Thyroid gland (tissue), 4 donors: ENCODE measurements around the gene CLEC20A. TPM values are rescaled to one million over a fixed set of nuclear protein-coding genes. Genes with fewer than 3 reads are reported as not detected.

Experiments used
- DNase-seq, 2 donors: peaks; one replicate each; pipeline ENCODE4 v3.0.0-alpha.2; 2019
- H3K27ac ChIP-seq, 3 donors: fragments of 200-600 bp; sonication (generic); 1 replicate in 2 of 3; 2 replicates in 1 of 3; pipeline ENCODE4 v1.5.1; 2016 to 2019; ENCODE audit warnings: mild to moderate bottlenecking in 1 of 3, moderate library complexity in 1 of 3
- H3K27me3 ChIP-seq: fragments of 200-600 bp; sonication (generic); one replicate; pipeline ENCODE4 v1.5.1; 2019
- H3K36me3 ChIP-seq, 2 donors: fragments of 200-600 bp; sonication (generic); one replicate each; pipeline ENCODE4 v1.5.1; 2016 to 2019
- H3K4me1 ChIP-seq, 2 donors: fragments of 200-600 bp; sonication (generic); one replicate each; pipeline ENCODE4 v1.5.1; 2017 to 2019
- H3K4me3 ChIP-seq, 3 donors: fragments of 200-600 bp; sonication (generic); replicated peaks in 1 of 3; 1 replicate in 2 of 3; 2 replicates in 1 of 3; pipeline ENCODE4 v1.5.1; 2016; ENCODE audit warnings: mild to moderate bottlenecking in 1 of 3
- H3K9me3 ChIP-seq: fragments of 200-600 bp; sonication (generic); one replicate; pipeline ENCODE4 v1.5.1; 2017
- POLR2A ChIP-seq, 2 donors: fragments of 450-650 bp; IDR thresholded peaks; one replicate each; pipeline ENCODE4 v1.6.1; 2017; ENCODE audit warnings: antibody characterized with exemption in 2 of 2, mild to moderate bottlenecking in 2 of 2, moderate library complexity in 1 of 2
- WGBS, 2 donors: methylation state at CpG; one replicate each; pipeline ENCODE4 v1.1.5; 2017; 5-methylcytosine and 5-hydroxymethylcytosine counted together
- intact Hi-C: fragments of 100-400 bp; cut with DNase I; formaldehyde crosslinking; loops from one replicate; pipeline ENCODE4 v1.15.1; 2023
- total RNA-seq, 4 donors: library from RNA; depleted of rRNA; stranded (reverse); fragments of >200 nt; gene quantifications; one replicate each; pipeline ENCODE4 v1.2.3, GENCODE V29; 2016
- TF ChIP-seq, protein P1 (sequence below), 6 experiments: fragments of 200-600 bp in 3 of 6; fragments of 450-650 bp in 3 of 6; sonication (generic) in 3 of 6; IDR thresholded peaks; one replicate each; pipeline ENCODE4 v1.5.1; 2016 to 2019; ENCODE audit warnings: antibody characterized with exemption in 6 of 6, mild to moderate bottlenecking in 2 of 6, inconsistent platforms in 1 of 6, moderate library complexity in 1 of 6

Gene CLEC20A
- total RNA-seq, 4 donors from 2014 or later = not detected

DNA sequence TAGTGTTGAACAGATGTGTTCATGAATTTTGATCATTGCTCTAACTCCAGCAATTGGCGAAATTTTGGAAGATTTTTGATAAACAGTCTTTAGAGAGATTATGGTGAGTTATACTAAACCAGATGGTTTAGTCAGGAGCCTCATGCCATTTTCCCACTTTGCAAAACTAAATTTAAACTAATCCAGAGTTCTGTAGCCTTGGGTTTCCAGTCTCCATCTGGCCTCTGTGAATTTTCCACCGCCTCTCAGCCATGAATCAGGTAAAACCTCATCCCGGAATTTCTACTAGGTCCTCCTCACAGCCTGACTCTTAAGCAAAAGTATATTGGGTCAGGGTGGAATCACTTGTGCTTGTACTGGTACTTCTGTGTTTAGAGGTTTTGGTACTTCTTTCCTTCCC lies 44.8 kb downstream of the CLEC20A start:
- WGBS, 2 donors = 98% methylated on average over 3 of the region's 3 CpGs
- no peaks in the 10 kb centered on the region for H3K4me1 ChIP-seq
- intact Hi-C loops = no loop called here

DNA sequence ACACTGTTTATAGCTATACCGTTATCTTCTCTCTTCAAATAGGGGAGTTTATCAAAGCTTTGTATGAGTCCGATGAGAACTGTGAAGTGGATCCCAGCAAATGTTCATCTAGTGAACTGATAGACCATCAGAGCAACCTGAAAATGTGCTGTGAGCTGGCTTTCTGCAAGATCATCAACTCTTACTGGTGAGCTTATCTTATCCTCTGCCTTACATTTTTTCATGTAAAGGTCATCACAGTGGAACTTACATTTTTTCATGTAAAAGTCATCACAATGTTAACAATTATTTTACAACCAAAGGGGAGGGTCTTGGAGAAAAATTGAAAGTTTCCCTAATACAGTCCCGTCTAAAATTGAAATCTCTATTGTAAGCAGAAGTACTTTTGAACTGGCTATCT lies 45.2 kb downstream of the CLEC20A start:
- TF ChIP-seq, protein P1, sequence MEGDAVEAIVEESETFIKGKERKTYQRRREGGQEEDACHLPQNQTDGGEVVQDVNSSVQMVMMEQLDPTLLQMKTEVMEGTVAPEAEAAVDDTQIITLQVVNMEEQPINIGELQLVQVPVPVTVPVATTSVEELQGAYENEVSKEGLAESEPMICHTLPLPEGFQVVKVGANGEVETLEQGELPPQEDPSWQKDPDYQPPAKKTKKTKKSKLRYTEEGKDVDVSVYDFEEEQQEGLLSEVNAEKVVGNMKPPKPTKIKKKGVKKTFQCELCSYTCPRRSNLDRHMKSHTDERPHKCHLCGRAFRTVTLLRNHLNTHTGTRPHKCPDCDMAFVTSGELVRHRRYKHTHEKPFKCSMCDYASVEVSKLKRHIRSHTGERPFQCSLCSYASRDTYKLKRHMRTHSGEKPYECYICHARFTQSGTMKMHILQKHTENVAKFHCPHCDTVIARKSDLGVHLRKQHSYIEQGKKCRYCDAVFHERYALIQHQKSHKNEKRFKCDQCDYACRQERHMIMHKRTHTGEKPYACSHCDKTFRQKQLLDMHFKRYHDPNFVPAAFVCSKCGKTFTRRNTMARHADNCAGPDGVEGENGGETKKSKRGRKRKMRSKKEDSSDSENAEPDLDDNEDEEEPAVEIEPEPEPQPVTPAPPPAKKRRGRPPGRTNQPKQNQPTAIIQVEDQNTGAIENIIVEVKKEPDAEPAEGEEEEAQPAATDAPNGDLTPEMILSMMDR (IDR thresholded peaks at IDR 0.05) = no peak
- no peak for TF ChIP-seq POLR2A (IDR thresholded peaks at IDR 0.05)
- Histone ChIP-seq H3K4me3 (no peak overlapping the region), H3K36me3 (peaks cover under 1 to 5% of the 10 kb centered on the region in 2 donors), H3K9me3 (no peaks in the 10 kb centered on the region), H3K27me3 (no peaks in the 10 kb centered on the region), H3K4me1 (no peaks in the 10 kb centered on the region), H3K27ac (no peak overlapping the region)
- intact Hi-C loops = no loop called here
- WGBS, 2 donors = 88 to 92% methylated on average over 3 of the region's 3 CpGs
- no peak for DNase-seq

More for the DNA sequence above, 44.8 kb downstream of the CLEC20A start:
- DNase-seq = no peak
- Histone ChIP-seq H3K4me3 (no peak overlapping the region), H3K9me3 (no peaks in the 10 kb centered on the region), H3K36me3 (peaks cover 3 to 5% of the 10 kb centered on the region in 2 donors), H3K27me3 (no peaks in the 10 kb centered on the region), H3K27ac (no peak overlapping the region)
- TF ChIP-seq POLR2A (IDR thresholded peaks at IDR 0.05) = no peak
- TF ChIP-seq, protein P1 (IDR thresholded peaks at IDR 0.05) = no peak

DNA sequence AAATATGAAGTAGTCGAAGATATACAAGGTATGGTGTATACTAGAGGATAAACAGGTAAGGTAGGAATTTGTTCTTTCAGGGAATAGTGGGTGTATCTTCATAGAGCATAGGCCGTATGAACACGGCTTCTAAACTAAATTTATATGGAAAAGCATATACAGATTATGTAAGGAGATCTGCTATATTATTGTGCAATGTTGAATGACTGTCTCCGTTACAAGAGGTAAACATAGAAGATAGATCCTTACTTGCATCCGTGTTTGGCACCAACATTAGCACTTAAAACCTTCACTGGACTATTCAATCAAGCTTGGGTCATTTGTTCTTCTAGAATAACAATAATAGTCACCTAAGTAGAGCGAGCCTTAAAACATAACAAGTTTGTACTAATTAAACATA lies 45.9 kb downstream of the CLEC20A start:
- H3K9me3 ChIP-seq = no peaks in the 10 kb centered on the region
- intact Hi-C loops = no loop called here
- no peak overlapping the region for H3K4me3 ChIP-seq
- no peak for DNase-seq
- H3K36me3 ChIP-seq = peaks cover 0 to 5% of the 10 kb centered on the region in 2 donors
- H3K27me3 ChIP-seq = no peaks in the 10 kb centered on the region
- 90 to 95% methylated on average over 6 of the region's 6 CpGs for WGBS, 2 donors
- H3K27ac ChIP-seq = no peak overlapping the region
- TF ChIP-seq POLR2A (IDR thresholded peaks at IDR 0.05) = no peak
- TF ChIP-seq, protein P1 (IDR thresholded peaks at IDR 0.05) = no peak
- H3K4me1 ChIP-seq = no peaks in the 10 kb centered on the region

DNA sequence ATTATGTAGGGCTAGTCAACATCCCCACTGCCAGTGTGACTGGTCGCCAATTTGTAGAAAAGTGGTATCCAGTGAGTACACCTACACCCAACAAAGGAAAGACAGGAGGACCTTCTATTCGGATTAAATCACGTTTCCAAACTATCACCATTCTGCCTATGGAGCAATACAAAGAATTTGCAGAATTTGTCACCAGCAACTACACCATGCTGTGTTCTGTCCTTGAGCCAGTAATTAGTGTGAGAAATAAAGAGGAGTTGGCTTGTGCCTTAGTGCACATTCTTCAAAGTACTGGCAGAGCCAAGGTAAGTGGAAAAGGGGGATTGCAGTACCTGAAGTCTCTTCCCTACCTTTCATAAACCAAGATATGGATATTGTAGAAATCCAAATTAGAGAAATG lies 53.8 kb downstream of the CLEC20A start:
- no peaks in the 10 kb centered on the region for H3K9me3 ChIP-seq
- H3K27me3 ChIP-seq = no peaks in the 10 kb centered on the region
- intact Hi-C loops = no loop called here
- H3K27ac ChIP-seq = no peak overlapping the region
- no peaks in the 10 kb centered on the region for H3K4me1 ChIP-seq
- no peak overlapping the region for H3K4me3 ChIP-seq
- 92 to 97% methylated on average over 3 of the region's 3 CpGs for WGBS, 2 donors
- no peak for TF ChIP-seq POLR2A (IDR thresholded peaks at IDR 0.05)
- TF ChIP-seq, protein P1 (IDR thresholded peaks at IDR 0.05) = no peak
- H3K36me3 ChIP-seq = peaks cover 8 to 9% of the 10 kb centered on the region in 2 donors
- no peak for DNase-seq

DNA sequence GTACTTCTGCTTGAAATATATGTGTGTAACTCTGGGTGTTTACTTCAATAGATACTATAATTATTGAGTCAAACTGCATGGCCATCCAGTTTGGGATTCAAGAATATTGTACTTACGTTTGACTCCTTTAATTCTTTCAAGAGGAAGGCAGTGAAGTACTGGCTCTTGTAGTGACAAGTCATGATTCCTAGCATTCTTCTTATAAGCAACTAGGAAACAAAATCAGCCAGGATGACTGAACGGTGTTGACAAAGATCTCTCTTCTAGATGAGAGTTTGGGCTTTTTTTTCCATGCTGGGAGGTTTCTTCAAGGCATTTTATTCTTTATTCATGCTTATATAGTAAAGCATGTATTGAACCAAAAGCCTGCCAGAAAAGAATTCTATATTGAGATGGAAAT lies 58.3 kb downstream of the CLEC20A start:
- no peak for TF ChIP-seq POLR2A (IDR thresholded peaks at IDR 0.05)
- TF ChIP-seq, protein P1 (IDR thresholded peaks at IDR 0.05) = no peak
- intact Hi-C loops = no loop called here

More for the DNA sequence above, 58.3 kb downstream of the CLEC20A start:
- H3K27me3 ChIP-seq = no peaks in the 10 kb centered on the region
- peaks cover 0 to 8% of the 10 kb centered on the region in 2 donors for H3K4me1 ChIP-seq
- peaks cover 8 to 9% of the 10 kb centered on the region in 2 donors for H3K36me3 ChIP-seq
- H3K9me3 ChIP-seq = no peaks in the 10 kb centered on the region
- no peak overlapping the region for H3K27ac ChIP-seq
- no peak overlapping the region for H3K4me3 ChIP-seq
- WGBS, 2 donors = 24 to 36% methylated on average over 2 of the region's 2 CpGs
- no peak for DNase-seq
